Measurements from ENCODE around the gene FES.

GRCh38 chr15:90877315-90877714 is 7.0 kb upstream of the FES start:
- TF ChIP-seq RAD21 (IDR thresholded peaks at IDR 0.05; ENCODE audit: low read depth), result no peak
- no peak for TF ChIP-seq REST (IDR thresholded peaks at IDR 0.05; ENCODE audit: low read depth)
- no peak for TF ChIP-seq MAX (IDR thresholded peaks at IDR 0.05)
- no peak for TF ChIP-seq EP300 (IDR thresholded peaks at IDR 0.05; ENCODE audit: borderline replicate concordance)
- TF ChIP-seq NFIC (IDR thresholded peaks at IDR 0.05), result no peak
- TF ChIP-seq TEAD4 (IDR thresholded peaks at IDR 0.05), result no peak
- no peak for TF ChIP-seq ZBTB7A (IDR thresholded peaks at IDR 0.05; ENCODE audit: low read depth)
- no peak for TF ChIP-seq USF1 (IDR thresholded peaks at IDR 0.05)
- TF ChIP-seq CEBPB (IDR thresholded peaks at IDR 0.05), result no peak
- TF ChIP-seq TAF1 (IDR thresholded peaks at IDR 0.05; ENCODE audit: low read depth), result no peak

Measured in Ishikawa (cell line).